ENCODE results near the gene NCAM1.

The NCAM1 gene

DNA sequence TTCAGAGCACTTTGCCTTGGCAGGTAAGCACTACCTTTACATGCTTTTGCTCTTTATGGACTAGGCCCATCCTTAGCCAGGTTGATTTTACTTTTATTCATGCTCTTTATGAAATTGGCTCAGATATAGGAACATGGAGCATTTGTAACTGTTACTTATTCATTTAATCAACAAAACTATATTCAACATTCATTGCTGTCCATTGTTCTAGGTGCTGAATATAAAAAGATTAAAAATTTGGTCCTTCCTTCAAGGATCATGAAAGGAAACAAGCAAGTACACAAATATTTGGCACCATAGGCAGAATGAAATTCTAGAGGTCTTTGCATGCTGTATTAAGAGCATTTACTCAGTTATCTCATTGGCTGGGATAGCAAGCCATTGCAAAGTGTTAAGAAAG lies 191.3 kb downstream of the NCAM1 start:
- no peaks in the 10 kb centered on the region for H3K9me3 ChIP-seq (ENCODE audit: control insufficient read depth, low read length)
- H3K9ac ChIP-seq (ENCODE audit: low read length), result no peak overlapping the region
- H3K4me1 ChIP-seq (ENCODE audit: control insufficient read depth, insufficient read depth, low read length), result no peaks in the 10 kb centered on the region
- no peaks in the 10 kb centered on the region for H3K27me3 ChIP-seq (ENCODE audit: control insufficient read depth, insufficient read depth, low read length)
- H3K4me3 ChIP-seq (ENCODE audit: low read length), result no peak overlapping the region
- no peaks in the 10 kb centered on the region for H3K36me3 ChIP-seq (ENCODE audit: control insufficient read depth, insufficient read depth, low read length)

DNA sequence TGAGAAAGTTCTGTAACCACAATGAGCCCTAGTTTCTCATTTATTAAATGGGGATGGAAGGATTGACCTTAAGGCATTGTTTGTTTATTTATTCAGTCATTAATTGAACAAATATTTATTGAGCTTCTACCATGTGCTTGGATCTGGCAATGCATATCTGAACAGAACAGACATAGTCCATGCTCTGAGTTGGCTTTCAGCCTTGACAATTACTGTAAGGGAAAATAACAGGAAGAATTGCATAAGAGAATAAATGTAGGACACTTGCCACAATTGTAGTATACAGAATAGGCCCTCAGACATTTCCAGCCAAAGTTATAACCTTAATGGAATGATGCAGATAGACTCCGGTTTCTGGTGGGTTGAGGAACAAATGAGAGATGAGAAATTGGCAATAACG lies 192.6 kb downstream of the NCAM1 start:
- no peaks in the 10 kb centered on the region for H3K4me1 ChIP-seq (ENCODE audit: control insufficient read depth, insufficient read depth, low read length)
- H3K9ac ChIP-seq (ENCODE audit: low read length), result no peak overlapping the region
- H3K36me3 ChIP-seq (ENCODE audit: control insufficient read depth, insufficient read depth, low read length), result no peaks in the 10 kb centered on the region
- no peak overlapping the region for H3K4me3 ChIP-seq (ENCODE audit: low read length)
- no peaks in the 10 kb centered on the region for H3K27me3 ChIP-seq (ENCODE audit: control insufficient read depth, insufficient read depth, low read length)
- H3K9me3 ChIP-seq (ENCODE audit: control insufficient read depth, low read length), result no peaks in the 10 kb centered on the region

DNA sequence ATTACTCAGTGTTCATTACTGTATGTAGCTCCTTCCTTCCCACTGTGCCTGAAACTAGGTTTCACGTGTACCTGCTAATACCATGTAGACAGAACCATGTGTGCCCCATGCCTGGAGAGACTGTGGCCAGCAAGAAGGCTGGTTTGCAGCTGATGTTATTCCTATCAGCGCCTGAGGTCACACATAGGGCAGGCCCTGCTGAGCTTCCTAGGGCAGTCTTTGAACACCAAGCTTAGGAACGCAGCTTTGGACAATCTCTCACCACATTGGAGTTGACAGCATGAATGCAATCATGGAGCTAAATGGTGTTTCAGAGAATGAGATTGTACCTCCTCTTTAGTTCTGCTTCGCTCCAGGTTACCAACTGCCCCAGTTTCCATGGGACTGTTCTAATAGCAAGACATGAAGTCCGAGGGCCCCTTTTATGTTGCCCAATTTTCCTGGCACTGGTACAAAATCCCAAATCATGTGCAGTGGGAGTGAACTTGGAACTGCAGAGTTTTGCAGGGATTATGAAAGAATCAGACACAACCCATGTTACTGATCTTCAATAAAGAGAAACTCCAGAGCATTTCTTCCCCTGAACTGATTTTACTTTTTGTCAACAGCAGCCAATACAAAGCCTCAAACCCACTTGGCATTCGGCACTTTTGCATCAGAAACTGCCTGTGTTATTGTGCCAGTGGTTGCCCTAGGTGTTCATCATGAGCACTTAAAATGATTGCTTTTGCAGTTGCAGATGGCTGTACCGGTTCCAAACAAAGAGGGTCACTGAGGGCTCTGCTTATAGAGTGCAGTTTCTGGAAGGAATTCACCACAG lies 199.0 kb downstream of the NCAM1 start:
- H3K9me3 ChIP-seq (ENCODE audit: control insufficient read depth, low read length), result no peaks in the 10 kb centered on the region
- no peaks in the 10 kb centered on the region for H3K27me3 ChIP-seq (ENCODE audit: control insufficient read depth, insufficient read depth, low read length)
- no peaks in the 10 kb centered on the region for H3K36me3 ChIP-seq (ENCODE audit: control insufficient read depth, insufficient read depth, low read length)
- no peak overlapping the region for H3K9ac ChIP-seq (ENCODE audit: low read length)
- H3K4me3 ChIP-seq (ENCODE audit: low read length), result no peak overlapping the region
- no peaks in the 10 kb centered on the region for H3K4me1 ChIP-seq (ENCODE audit: control insufficient read depth, insufficient read depth, low read length)

DNA sequence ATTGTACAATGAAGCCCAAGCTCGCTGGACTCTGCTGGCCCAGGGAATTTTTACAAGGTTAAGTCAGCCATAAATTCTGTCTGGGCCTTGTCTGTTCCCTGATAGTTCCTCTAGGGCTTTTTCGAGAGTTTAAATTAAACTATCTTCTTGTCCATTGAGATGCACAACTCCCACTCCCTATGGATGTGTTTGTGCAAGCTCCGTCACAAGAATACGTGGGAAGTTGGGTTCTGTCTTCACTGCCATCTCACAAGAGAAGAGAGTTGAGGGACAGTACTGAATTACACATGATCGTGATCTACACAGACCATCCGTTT lies 199.5 kb downstream of the NCAM1 start:
- no peak overlapping the region for H3K4me3 ChIP-seq (ENCODE audit: low read length)
- H3K9ac ChIP-seq (ENCODE audit: low read length), result no peak overlapping the region
- H3K27me3 ChIP-seq (ENCODE audit: control insufficient read depth, insufficient read depth, low read length), result no peaks in the 10 kb centered on the region
- no peaks in the 10 kb centered on the region for H3K4me1 ChIP-seq (ENCODE audit: control insufficient read depth, insufficient read depth, low read length)
- H3K36me3 ChIP-seq (ENCODE audit: control insufficient read depth, insufficient read depth, low read length), result no peaks in the 10 kb centered on the region
- no peaks in the 10 kb centered on the region for H3K9me3 ChIP-seq (ENCODE audit: control insufficient read depth, low read length)

DNA sequence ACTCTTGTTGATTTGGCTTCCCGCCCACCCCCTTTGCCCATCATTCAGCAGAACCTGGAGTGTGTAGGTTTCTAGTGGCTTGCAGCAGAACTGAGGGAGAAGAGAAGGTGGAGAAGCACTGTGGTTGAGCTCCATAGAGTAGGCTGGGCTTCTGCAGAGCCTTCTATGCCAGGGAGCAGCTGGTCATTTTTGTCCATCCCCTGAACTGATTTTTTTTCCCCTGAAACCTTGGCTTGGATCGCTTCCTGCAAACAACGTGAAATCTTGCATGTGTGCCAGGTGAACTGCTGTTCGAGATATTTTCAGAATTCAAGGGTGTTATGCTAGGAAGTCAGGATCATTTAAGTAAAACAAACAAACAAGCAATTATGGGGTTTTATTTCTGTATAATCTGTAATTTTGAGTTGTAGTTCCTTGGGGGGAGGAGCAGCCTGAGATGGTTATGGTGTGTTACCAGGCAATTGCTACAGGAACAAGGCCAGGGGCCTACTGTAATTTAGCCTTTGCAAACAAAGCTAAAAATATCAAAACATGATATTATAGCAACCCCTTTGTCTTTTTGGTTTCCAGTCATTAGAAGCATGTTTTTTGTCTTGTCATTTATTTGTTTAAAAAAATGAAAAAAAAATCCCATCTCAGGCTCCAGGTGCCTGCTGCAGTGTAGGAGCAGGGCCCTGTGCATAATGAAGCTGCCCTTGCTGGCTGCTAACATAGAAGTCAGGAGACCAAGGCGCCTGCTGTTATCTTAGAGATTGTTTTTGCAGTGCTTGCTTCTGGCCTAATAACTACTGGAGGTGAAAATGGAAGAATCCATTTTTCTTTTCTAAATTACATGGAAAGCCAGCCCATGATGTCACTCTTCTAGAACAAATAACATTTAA lies 200.7 kb downstream of the NCAM1 start:
- Histone ChIP-seq H3K9ac (ENCODE audit: low read length) (no peak overlapping the region), H3K27me3 (ENCODE audit: control insufficient read depth, insufficient read depth, low read length) (no peaks in the 10 kb centered on the region), H3K9me3 (ENCODE audit: control insufficient read depth, low read length) (no peaks in the 10 kb centered on the region), H3K4me1 (ENCODE audit: control insufficient read depth, insufficient read depth, low read length) (no peaks in the 10 kb centered on the region), H3K4me3 (ENCODE audit: low read length) (no peak overlapping the region), H3K36me3 (ENCODE audit: control insufficient read depth, insufficient read depth, low read length) (no peaks in the 10 kb centered on the region)

DNA sequence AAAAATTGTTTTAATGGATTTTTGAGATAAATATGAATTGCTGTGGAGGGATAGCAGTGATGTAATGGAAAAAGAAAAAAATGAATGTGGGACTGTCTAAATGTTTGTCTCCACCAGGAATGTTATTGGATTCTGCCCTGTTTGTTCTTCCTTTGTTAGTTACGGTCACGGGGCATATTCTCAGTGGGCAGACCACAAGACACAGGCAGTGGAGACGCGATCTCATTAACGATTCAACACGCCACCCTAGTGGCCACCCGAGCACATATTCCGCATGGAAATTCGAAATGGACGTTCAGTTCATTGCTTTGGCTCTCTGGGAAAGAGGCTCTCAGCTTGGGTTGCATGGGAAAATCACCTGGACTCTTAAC lies 201.4 kb downstream of the NCAM1 start:
- Histone ChIP-seq H3K9ac (ENCODE audit: low read length) (no peak overlapping the region), H3K4me1 (ENCODE audit: control insufficient read depth, insufficient read depth, low read length) (no peaks in the 10 kb centered on the region), H3K36me3 (ENCODE audit: control insufficient read depth, insufficient read depth, low read length) (no peaks in the 10 kb centered on the region), H3K9me3 (ENCODE audit: control insufficient read depth, low read length) (no peaks in the 10 kb centered on the region), H3K27me3 (ENCODE audit: control insufficient read depth, insufficient read depth, low read length) (no peaks in the 10 kb centered on the region), H3K4me3 (ENCODE audit: low read length) (no peak overlapping the region)

DNA sequence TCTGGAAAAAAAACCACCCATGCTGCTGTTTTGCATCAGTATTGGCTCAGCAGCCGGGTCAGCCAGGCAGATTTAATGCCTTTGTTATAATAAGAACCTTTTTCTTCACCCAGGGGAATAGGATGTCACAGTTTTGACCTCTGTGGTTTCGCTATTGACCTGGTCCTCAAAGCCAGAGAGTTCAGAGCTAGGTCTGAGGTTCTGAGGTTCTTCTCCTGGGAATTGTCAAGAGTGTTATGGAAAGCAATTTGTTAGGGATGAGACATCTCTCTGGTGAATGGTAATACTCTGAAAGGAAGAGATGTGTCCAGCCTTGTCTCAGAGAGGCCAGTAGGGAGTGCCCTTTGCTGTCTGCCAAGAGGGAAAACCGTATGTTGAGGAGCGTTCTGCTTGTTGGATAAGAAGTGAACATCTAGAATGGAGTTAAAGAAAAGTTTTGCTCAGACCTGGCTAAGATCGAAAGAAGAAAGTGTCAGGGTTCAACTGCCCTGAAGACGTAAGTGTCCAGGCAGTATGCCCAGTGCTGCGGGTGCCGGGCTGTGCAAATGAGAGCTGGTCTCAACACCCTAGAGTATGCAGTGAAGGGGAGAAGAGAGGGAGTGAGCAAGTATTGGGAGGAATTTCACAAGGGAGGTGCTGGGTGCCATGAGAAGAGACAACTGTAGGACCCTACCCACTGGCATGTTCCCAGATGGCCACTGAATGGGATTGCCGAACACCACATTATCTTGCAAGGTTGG lies 202.2 kb downstream of the NCAM1 start:
- Histone ChIP-seq H3K36me3 (ENCODE audit: control insufficient read depth, insufficient read depth, low read length) (no peaks in the 10 kb centered on the region), H3K4me1 (ENCODE audit: control insufficient read depth, insufficient read depth, low read length) (no peaks in the 10 kb centered on the region), H3K27me3 (ENCODE audit: control insufficient read depth, insufficient read depth, low read length) (no peaks in the 10 kb centered on the region), H3K9ac (ENCODE audit: low read length) (no peak overlapping the region), H3K4me3 (ENCODE audit: low read length) (no peak overlapping the region), H3K9me3 (ENCODE audit: control insufficient read depth, low read length) (no peaks in the 10 kb centered on the region)

DNA sequence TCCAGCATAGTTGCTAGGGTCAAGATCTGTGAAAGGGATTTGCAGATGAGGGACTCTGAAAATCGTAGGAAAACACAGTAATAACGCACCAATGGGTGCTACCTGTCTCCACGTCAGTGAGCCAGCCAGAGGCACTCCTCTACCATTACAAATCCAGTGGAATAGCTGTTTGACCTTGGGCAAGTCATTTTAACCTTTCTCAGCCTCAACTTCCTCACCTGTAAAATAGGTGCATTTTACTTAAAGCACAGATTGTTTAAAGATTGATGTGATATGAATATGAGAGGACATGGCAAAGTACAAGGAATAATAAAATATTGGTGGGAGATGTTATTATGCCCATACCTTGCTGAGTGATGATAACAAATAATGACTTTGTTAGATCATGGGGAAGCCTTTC lies 205.1 kb downstream of the NCAM1 start:
- Histone ChIP-seq H3K36me3 (ENCODE audit: control insufficient read depth, insufficient read depth, low read length) (no peaks in the 10 kb centered on the region), H3K4me3 (ENCODE audit: low read length) (no peak overlapping the region), H3K9me3 (ENCODE audit: control insufficient read depth, low read length) (no peaks in the 10 kb centered on the region), H3K4me1 (ENCODE audit: control insufficient read depth, insufficient read depth, low read length) (no peaks in the 10 kb centered on the region), H3K27me3 (ENCODE audit: control insufficient read depth, insufficient read depth, low read length) (no peaks in the 10 kb centered on the region), H3K9ac (ENCODE audit: low read length) (no peak overlapping the region)

DNA sequence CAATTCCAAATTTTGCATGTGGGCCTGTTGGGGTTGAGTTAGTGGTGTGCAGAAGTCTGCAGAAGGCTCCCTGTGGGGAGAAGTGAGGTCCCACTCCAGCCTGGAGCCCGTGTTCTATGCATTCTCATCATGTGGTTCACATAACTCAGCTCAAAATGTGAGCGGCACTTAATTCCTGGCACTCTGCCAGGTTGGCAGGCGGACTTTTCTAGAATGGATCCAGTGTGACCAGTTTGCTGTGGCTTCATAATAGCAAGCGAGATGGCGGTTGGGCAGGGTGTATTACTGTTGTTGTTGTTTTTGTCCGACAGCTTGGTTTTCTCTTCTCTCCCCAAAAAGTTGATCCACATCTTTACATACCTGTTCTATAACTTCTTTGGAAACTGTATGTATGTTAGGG lies 206.4 kb downstream of the NCAM1 start:
- no peak overlapping the region for H3K4me3 ChIP-seq (ENCODE audit: low read length)
- no peaks in the 10 kb centered on the region for H3K36me3 ChIP-seq (ENCODE audit: control insufficient read depth, insufficient read depth, low read length)
- no peaks in the 10 kb centered on the region for H3K27me3 ChIP-seq (ENCODE audit: control insufficient read depth, insufficient read depth, low read length)
- no peak overlapping the region for H3K9ac ChIP-seq (ENCODE audit: low read length)
- no peaks in the 10 kb centered on the region for H3K4me1 ChIP-seq (ENCODE audit: control insufficient read depth, insufficient read depth, low read length)
- H3K9me3 ChIP-seq (ENCODE audit: control insufficient read depth, low read length), result no peaks in the 10 kb centered on the region

DNA sequence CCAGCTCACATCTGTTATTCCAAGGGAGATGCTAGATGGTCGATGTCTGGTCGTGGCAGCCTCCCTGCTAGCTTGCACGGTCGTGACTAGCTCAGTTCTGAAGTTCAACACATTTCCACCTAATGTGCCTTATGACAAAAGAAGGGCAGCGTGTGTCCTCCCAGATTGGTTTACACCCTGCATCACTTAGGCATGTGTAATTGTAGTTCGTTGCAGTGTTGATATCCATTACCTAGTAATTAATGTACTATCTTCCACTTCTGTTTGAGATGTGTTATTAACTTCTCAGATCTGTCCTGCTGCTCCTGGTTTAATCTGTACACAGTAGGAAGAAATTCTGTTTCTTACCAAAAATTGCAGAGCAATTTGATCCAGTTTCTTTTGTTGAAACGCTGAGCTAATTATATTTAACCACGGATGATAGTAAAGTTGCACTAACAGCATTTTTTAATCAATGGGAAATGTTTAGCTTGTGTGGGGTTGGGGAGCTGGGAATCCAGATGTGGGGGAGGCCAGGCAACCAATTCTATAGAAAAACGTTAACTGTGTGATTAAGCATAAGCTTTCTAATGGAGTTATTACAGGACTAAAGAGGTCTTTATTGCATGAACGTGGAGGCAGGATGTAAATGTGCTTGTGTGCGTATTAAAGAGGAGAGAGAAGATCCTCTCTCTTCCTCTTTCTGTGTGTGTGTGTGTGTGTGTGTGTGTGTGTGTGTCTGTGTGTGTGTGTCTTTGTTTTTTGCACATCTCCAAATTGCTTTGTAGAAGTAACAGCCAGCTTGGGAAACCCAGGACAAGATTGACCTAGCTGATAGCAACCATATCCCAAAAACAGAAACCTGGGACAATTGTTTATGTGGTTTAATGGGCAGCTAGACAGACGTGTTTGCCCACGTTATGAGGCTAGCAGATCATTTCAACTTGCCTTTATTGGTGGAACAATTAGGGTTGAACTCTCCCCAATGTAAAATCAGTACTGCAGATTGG lies 207.4 kb downstream of the NCAM1 start:
- Histone ChIP-seq H3K4me3 (ENCODE audit: low read length) (no peak overlapping the region), H3K9me3 (ENCODE audit: control insufficient read depth, low read length) (no peaks in the 10 kb centered on the region), H3K27me3 (ENCODE audit: control insufficient read depth, insufficient read depth, low read length) (no peaks in the 10 kb centered on the region), H3K4me1 (ENCODE audit: control insufficient read depth, insufficient read depth, low read length) (no peaks in the 10 kb centered on the region), H3K36me3 (ENCODE audit: control insufficient read depth, insufficient read depth, low read length) (no peaks in the 10 kb centered on the region), H3K9ac (ENCODE audit: low read length) (no peak overlapping the region)

DNA sequence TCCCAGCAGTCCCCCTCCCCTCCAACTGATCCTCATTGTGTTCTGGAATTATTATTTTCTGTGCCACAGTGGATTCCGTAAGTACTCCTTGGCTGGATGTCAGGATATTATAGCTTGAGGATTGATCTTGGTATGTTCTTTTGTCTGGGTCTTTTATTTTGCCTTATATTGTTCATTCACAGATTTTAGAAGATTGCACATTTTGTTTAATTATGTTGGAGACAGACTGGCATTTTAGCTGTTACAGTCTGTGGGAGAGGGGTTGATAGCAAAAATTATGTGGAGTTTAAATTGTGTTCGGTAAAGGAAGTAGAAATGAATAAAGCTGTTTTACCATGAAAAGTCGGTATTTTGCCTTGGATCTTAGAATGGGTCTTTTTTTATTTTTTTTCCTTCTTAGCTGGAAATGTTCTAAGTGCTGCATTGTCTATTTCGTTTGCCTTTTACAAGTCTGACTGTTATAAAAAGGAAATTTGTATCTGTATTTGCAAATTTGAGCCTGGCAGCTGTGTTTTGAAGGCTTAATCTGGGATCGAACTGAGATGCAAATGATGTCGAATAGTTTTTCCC lies 211.2 kb downstream of the NCAM1 start:
- H3K36me3 ChIP-seq (ENCODE audit: control insufficient read depth, insufficient read depth, low read length), result no peaks in the 10 kb centered on the region
- H3K4me3 ChIP-seq (ENCODE audit: low read length), result no peak overlapping the region
- H3K27me3 ChIP-seq (ENCODE audit: control insufficient read depth, insufficient read depth, low read length), result no peaks in the 10 kb centered on the region
- H3K9me3 ChIP-seq (ENCODE audit: control insufficient read depth, low read length), result no peaks in the 10 kb centered on the region
- H3K9ac ChIP-seq (ENCODE audit: low read length), result no peak overlapping the region
- no peaks in the 10 kb centered on the region for H3K4me1 ChIP-seq (ENCODE audit: control insufficient read depth, insufficient read depth, low read length)

Measured in mucosa of stomach (tissue), 1 donor.